Measurements from ENCODE around the gene DDB1. TPM values are rescaled to one million over a fixed set of nuclear protein-coding genes. Genes with fewer than 3 reads are reported as not detected.
"Not testable (repeated sequence)": the region's sequence is repeated elsewhere in the genome, so short reads cannot be mapped to it uniquely, and the experiment has no call there.

DDB1 gene
- polyA plus RNA-seq, 3 donors = 52.2 to 107 (median 87.7) TPM

DNA sequence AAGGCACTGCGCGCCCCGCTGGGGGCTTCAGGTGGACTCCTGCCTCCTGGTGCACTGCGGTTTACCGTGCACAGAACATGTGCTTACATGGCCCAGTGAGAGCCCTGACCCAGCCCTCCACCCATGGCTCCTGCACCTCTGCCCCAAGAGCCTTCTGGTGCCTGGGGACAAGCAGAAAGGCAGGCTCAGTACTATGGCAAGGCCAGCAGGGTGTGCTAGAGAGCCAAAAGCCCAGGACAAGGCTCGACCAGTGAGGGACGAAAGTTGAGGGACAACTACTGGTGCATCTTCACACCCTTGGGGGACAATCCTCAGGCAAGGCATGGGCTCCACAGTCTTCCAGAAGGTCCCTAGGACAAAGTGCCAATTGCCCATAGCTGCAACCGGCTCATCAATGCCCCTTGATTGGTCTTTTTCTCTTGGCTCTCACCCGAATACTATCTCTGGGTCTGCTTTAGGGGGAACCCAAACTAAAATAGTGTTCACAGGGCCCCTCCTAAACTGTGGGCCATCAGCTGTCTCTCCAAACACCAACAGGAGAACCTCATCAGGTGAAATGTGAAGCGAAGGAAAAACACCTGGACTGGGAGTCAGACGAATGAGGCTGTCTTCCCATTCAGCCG lies 78.4 kb downstream of the DDB1 start:
- H3K27ac ChIP-seq (ENCODE audit: low read depth, low read length) = no peak overlapping the region
- WGBS, 3 donors = 51 to 63% (median 59%) methylated on average over 12 of the region's 12 CpGs

DNA sequence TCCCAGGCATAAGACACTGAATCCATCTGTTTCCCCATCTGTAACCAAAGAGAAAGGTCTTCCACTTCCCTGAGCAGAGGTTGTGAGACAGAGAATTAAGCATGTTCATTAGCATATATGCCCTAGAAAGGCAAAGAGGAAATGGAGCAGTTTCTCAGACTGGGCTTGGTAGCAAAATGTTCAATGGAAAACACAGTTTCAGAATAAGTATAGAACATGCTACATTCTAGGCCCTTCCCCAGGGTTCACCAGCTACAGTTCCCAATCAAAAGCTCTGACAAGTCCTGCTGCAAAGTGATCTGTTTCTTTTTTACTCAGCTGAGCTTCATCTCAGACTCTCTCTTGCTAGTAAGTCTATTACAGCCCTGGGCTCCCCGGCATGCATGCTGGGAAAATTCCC lies 80.6 kb downstream of the DDB1 start:
- 23 to 68% (median 65%) methylated on average over 1 of the region's 1 CpG for WGBS, 3 donors
- not testable (repeated sequence) for H3K27ac ChIP-seq (ENCODE audit: low read depth, low read length)

DNA sequence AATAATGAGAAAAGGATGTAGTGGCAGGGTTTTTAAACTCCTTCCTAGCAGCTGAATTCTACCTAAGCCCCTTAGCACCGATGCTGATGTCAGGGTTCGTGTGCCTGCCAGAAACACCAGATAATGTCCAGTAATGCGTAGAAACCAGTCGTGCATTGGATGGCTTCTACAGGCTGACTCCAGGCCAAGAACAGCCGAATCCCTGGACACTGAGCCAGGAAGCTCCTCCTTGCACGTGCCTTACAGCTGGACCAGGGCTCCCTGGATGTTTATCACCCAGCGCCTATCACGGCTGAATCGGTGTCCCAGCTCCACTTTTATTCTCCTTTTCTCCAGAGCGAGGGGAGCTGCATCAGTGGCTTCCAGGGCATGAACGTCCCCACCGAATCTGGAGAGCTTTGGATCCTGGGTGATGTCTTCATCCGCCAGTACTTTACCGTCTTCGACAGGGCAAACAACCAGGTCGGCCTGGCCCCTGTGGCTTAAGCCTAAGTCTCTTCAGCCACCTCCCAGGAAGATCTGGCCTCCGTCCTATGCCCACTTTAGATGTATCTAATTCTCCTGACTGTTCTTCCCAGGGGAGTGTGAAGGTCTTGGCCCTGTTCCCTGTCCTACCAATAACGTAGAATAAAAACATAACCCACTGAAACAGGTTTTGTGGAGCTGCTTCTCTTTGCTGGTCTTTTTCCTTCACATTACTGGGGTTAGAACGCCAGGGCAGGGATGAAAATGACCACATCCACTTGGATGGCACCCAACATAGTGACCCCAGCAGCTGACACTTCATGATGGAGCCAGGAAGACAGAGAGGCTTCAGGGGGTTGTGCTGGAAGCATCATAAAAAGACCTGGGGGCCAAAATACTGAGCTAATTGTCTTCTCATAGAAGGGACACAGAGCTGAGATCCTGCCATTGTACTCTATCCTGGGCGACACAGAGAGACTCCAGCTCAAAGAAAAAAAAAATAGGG lies 81.8 kb downstream of the DDB1 start:
- not testable (repeated sequence) for H3K27ac ChIP-seq (ENCODE audit: low read depth, low read length)
- 60 to 70% (median 66%) methylated on average over 20 of the region's 20 CpGs for WGBS, 3 donors

Other genes with a start within 250 kb of the DDB1 start
- gene CD5, start 230.6 kb downstream of the DDB1 start, polyA plus RNA-seq = under 1 TPM; 0.34 to 0.71 (median 0.56) TPM
- 10 to 100 TPM; 14.2 to 17.6 (median 15.2) TPM for gene VPS37C, start 171.7 kb downstream of the DDB1 start, polyA plus RNA-seq
- 1,000 to 10,000 TPM in 1 of 3 donors, 100 to 1,000 TPM in 1, 1 to 10 TPM in 1; 1.6 to 4,252 (median 517) TPM for gene PGA3, start 129.6 kb downstream of the DDB1 start, polyA plus RNA-seq
- gene PGA4, start 110.8 kb downstream of the DDB1 start, polyA plus RNA-seq = 1,000 to 10,000 TPM in 1 of 3 donors, 100 to 1,000 TPM in 1, 1 to 10 TPM in 1; 2.1 to 3,314 (median 221) TPM
- 100 to 1,000 TPM in 1 of 3 donors, 10 to 100 TPM in 1, under 1 TPM in 1; 0.13 to 467 (median 45.1) TPM for gene PGA5, start 91.9 kb downstream of the DDB1 start, polyA plus RNA-seq
- gene VWCE, start 37.8 kb downstream of the DDB1 start, polyA plus RNA-seq = 1 to 10 TPM in 2 of 3 donors, under 1 TPM in 1; 0.86 to 5.4 (median 1.8) TPM
- 10 to 100 TPM; 24.6 to 29.5 (median 26.3) TPM for gene TKFC, start 123 bp upstream of the DDB1 start, polyA plus RNA-seq
- 10 to 100 TPM; 23.1 to 39.4 (median 31.2) TPM for gene CYB561A3, start 28.8 kb upstream of the DDB1 start, polyA plus RNA-seq
- gene TMEM138, start 29.3 kb upstream of the DDB1 start, polyA plus RNA-seq = 10 to 100 TPM; 17.3 to 54.1 (median 46.8) TPM
- gene TMEM216, start 59.5 kb upstream of the DDB1 start, polyA plus RNA-seq = 10 to 100 TPM; 12.9 to 26.3 (median 14.3) TPM
- 10 to 100 TPM; 28.5 to 52.8 (median 42.7) TPM for gene CPSF7, start 96.9 kb upstream of the DDB1 start, polyA plus RNA-seq
- gene SDHAF2, start 97.0 kb upstream of the DDB1 start, polyA plus RNA-seq = 10 to 100 TPM; 22.5 to 45.2 (median 43.9) TPM
- 1 to 10 TPM; 1.3 to 3.0 (median 2.2) TPM for gene LRRC10B, start 175.6 kb upstream of the DDB1 start, polyA plus RNA-seq
- gene SYT7, start 248.0 kb upstream of the DDB1 start, polyA plus RNA-seq = 10 to 100 TPM in 1 of 3 donors, 1 to 10 TPM in 2; 2.4 to 11.1 (median 6.9) TPM

Measured in adipose tissue (tissue), 3 donors.